HCT116 (cell line): ENCODE data around the gene TSSK6. TPM values are rescaled to one million over a fixed set of nuclear protein-coding genes. Genes with fewer than 3 reads are reported as not detected.

Experiments used
- ATAC-seq: fragments of 200-7000 bp; cut with Tn5 transposase; 2 replicates; pipeline ENCODE4 v1.9.1; 2020; ENCODE audit warnings: mild to moderate bottlenecking, moderate library complexity
- BruUV-seq: library from RNA; stranded (reverse); fragments of 400-500 nt; replicated peaks from 2 replicates; lab custom pipeline; 2021; lab: Mats Ljungman, UMichigan
- CTCF ChIA-PET: fragments of 300-600 bp; sonication (Branson Sonifier 250); formaldehyde crosslinking; loops from one replicate; lab custom pipeline; 2021; ENCODE audit warnings: antibody characterized with exemption; lab: Charles Lee
- POLR2A ChIA-PET: fragments of 300-600, 350-600 bp; sonication (Branson Sonifier 250); formaldehyde crosslinking; loops from one replicate; lab custom pipeline; 2021; ENCODE audit warnings: antibody characterized with exemption; lab: Charles Lee
- RAD21 ChIA-PET, 2 experiments: fragments of 300-600 bp; sonication (Branson Sonifier 250); formaldehyde crosslinking; loops; one replicate each; lab custom pipeline; 2023; ENCODE audit warnings: low total read pairs in 2 of 2; ENCODE audit not compliant: uncharacterized antibody in 2 of 2, unreplicated experiment in 2 of 2, low non-redundant PET in 1 of 2; lab: Charles Lee
- DNase-seq: peaks from one replicate; pipeline ENCODE4 v3.0.0-alpha.2; 2010; ENCODE audit warnings: low read depth, low spot score
- H2AFZ ChIP-seq: fragments of 200-600 bp; shearing (Covaris generic), sonication (generic); 2 replicates; pipeline ENCODE4 v1.6.1; 2017; ENCODE audit warnings: low read depth, mixed run types, mixed read lengths, antibody characterized with exemption, low read length; ENCODE audit not compliant: poor library complexity, severe bottlenecking
- H3K27ac ChIP-seq: 2 replicates; pipeline ENCODE4 v1.5.1; 2012; ENCODE audit warnings: low read depth, low read length
- H3K27me3 ChIP-seq: fragments of 200-600 bp; sonication (generic); 2 replicates; pipeline ENCODE4 v1.6.1; 2016; ENCODE audit warnings: mixed run types, low read length, mixed read lengths; ENCODE audit not compliant: insufficient read depth
- H3K36me3 ChIP-seq, 2 experiments: fragments of 200-500 bp in 1 of 2; fragments of 200-600 bp in 1 of 2; sonication (Bioruptor generic) in 1 of 2; sonication (generic) in 1 of 2; 2 replicates each; pipeline versions ENCODE4 v1.5.1 to v1.6.1; 2014 to 2016; ENCODE audit warnings: low read length in 2 of 2, inconsistent platforms in 1 of 2, mixed read lengths in 1 of 2, mixed run types in 1 of 2; ENCODE audit not compliant: insufficient read depth in 2 of 2, control insufficient read depth in 1 of 2
- H3K4me1 ChIP-seq, 2 experiments: fragments of 200-600 bp in 1 of 2; sonication (generic) in 1 of 2; 2 replicates each; pipeline versions ENCODE4 v1.5.1 to v1.6.1; 2012 to 2017; ENCODE audit warnings: low read length in 2 of 2, inconsistent platforms in 1 of 2, mild to moderate bottlenecking in 1 of 2, mixed read lengths in 1 of 2, mixed run types in 1 of 2, moderate library complexity in 1 of 2; ENCODE audit not compliant: insufficient read depth in 2 of 2, control insufficient read depth in 1 of 2
- H3K4me2 ChIP-seq: fragments of 200-600 bp; sonication (generic); 2 replicates; pipeline ENCODE4 v1.6.1; 2017; ENCODE audit warnings: mixed run types, low read length, mixed read lengths
- H3K4me3 ChIP-seq, 2 experiments: fragments of 200-600 bp in 1 of 2; sonication (generic) in 1 of 2; replicated peaks in 1 of 2; 2 replicates each; pipeline ENCODE4 v1.5.1; 2011 to 2016; ENCODE audit warnings: low read length in 2 of 2, control low read depth in 1 of 2, low read depth in 1 of 2, mild to moderate bottlenecking in 1 of 2, mixed read lengths in 1 of 2, mixed run types in 1 of 2
- H3K79me2 ChIP-seq: fragments of 200-600 bp; sonication (generic); 2 replicates; pipeline ENCODE4 v1.6.1; 2017; ENCODE audit warnings: mild to moderate bottlenecking, mixed run types, low read length, moderate library complexity, mixed read lengths; ENCODE audit not compliant: insufficient read depth
- H3K9ac ChIP-seq: fragments of 200-600 bp; sonication (generic); 2 replicates; pipeline ENCODE4 v1.6.1; 2016; ENCODE audit warnings: low read length, mixed read lengths
- H3K9me2 ChIP-seq: fragments of 200-600 bp; sonication (generic), shearing (Covaris generic); 2 replicates; pipeline ENCODE4 v1.6.1; 2017; ENCODE audit warnings: mixed run types, mild to moderate bottlenecking, moderate library complexity; ENCODE audit not compliant: insufficient read depth
- H3K9me3 ChIP-seq, 2 experiments: fragments of 200-500 bp in 1 of 2; fragments of 200-600 bp in 1 of 2; sonication (Bioruptor generic) in 1 of 2; sonication (generic) in 1 of 2; 2 replicates each; pipeline ENCODE4 v1.6.1; 2014 to 2017; ENCODE audit warnings: low read length in 2 of 2, mixed read lengths in 2 of 2, inconsistent platforms in 1 of 2, low read depth in 1 of 2, mild to moderate bottlenecking in 1 of 2, mixed run types in 1 of 2, moderate library complexity in 1 of 2; ENCODE audit not compliant: control insufficient read depth in 1 of 2, insufficient read depth in 1 of 2
- H4K20me1 ChIP-seq: fragments of 200-600 bp; sonication (generic), shearing (Covaris generic); 2 replicates; pipeline ENCODE4 v1.6.1; 2017; ENCODE audit warnings: mixed run types, mild to moderate bottlenecking, moderate library complexity; ENCODE audit not compliant: insufficient read depth
- ATF3 ChIP-seq: IDR thresholded peaks from 2 replicates; pipeline ENCODE4 v1.6.1; 2012
- CTCF ChIP-seq, 3 experiments: fragments of 200-600 bp in 1 of 3; sonication (generic) in 1 of 3; IDR thresholded peaks in 2 of 3; conservative IDR thresholded peaks in 1 of 3; 2 replicates each; pipeline ENCODE4 v1.5.1; 2012 to 2017; ENCODE audit warnings: low read depth in 2 of 3, low read length in 2 of 3, antibody characterized with exemption in 1 of 3, borderline replicate concordance in 1 of 3, control low read depth in 1 of 3, mild to moderate bottlenecking in 1 of 3, mixed read lengths in 1 of 3, mixed run types in 1 of 3, moderate library complexity in 1 of 3; ENCODE audit not compliant: insufficient read depth in 1 of 3
- EGR1 ChIP-seq: IDR thresholded peaks from 2 replicates; pipeline ENCODE4 v1.6.1; 2012; ENCODE audit warnings: low read depth
- ELF1 ChIP-seq: IDR thresholded peaks from 2 replicates; pipeline ENCODE4 v1.6.1; 2012; ENCODE audit warnings: low read depth, borderline replicate concordance
- EZH2phosphoT487 ChIP-seq: fragments of 200-600 bp; IDR thresholded peaks from 2 replicates; pipeline ENCODE4 v1.6.1; 2018; ENCODE audit warnings: antibody characterized with exemption, borderline replicate concordance
- FOSL1 ChIP-seq: IDR thresholded peaks from 2 replicates; pipeline ENCODE4 v1.6.1; 2012; ENCODE audit warnings: low read depth
- JUND ChIP-seq: IDR thresholded peaks from 2 replicates; pipeline ENCODE4 v1.6.1; 2012
- MAX ChIP-seq: IDR thresholded peaks from 2 replicates; pipeline ENCODE4 v1.6.1; 2012
- POLR2A ChIP-seq: IDR thresholded peaks from 2 replicates; pipeline ENCODE4 v1.7.0; 2011; ENCODE audit warnings: borderline replicate concordance; ENCODE audit not compliant: insufficient read depth, insufficient read length; ENCODE audit errors: extremely low read depth
- RAD21 ChIP-seq: IDR thresholded peaks from 2 replicates; pipeline ENCODE4 v1.6.1; 2012; ENCODE audit warnings: low read depth, mild to moderate bottlenecking
- REST ChIP-seq: IDR thresholded peaks from 2 replicates; pipeline ENCODE4 v1.6.1; 2012; ENCODE audit warnings: low read depth
- SIN3A ChIP-seq: IDR thresholded peaks from 2 replicates; pipeline ENCODE4 v1.6.1; 2012; ENCODE audit warnings: low read depth
- TCF7L2 ChIP-seq: IDR thresholded peaks from 2 replicates; pipeline ENCODE4 v1.7.0; 2011; ENCODE audit warnings: borderline replicate concordance, inconsistent platforms; ENCODE audit not compliant: insufficient read depth, insufficient read length; ENCODE audit errors: extremely low read depth
- ZBTB33 ChIP-seq: IDR thresholded peaks from 2 replicates; pipeline ENCODE4 v1.6.1; 2011; ENCODE audit warnings: mild to moderate bottlenecking, low read length, moderate library complexity; ENCODE audit not compliant: insufficient replicate concordance; ENCODE audit errors: extremely low read depth
- ZFX ChIP-seq: fragments of 450-650 bp; IDR thresholded peaks from 2 replicates; pipeline ENCODE4 v1.6.1; 2017
- intact Hi-C: fragments of 100-400 bp; cut with micrococcal nuclease; formaldehyde crosslinking; loops from 2 replicates; pipeline ENCODE4 v1.10.0; 2022
- total RNA-seq: library from RNA; stranded (reverse); gene quantifications from one replicate; pipeline ENCODE4 v1.2.1, GENCODE V29; 2021; ENCODE audit not compliant: unreplicated experiment

The TSSK6 gene
- total RNA-seq, 1 experiment from 2014 or later: 4.1 TPM

GRCh38 chr19:19544257-19544953, 29.1 kb upstream of the TSSK6 start:
- H3K9me3 ChIP-seq: no peaks in the 10 kb centered on the region
- intact Hi-C loops: loop anchor here (10.0 kb wide), 1 partner anchor 230 kb away; no protein-coding TSS in a partner anchor
- ChIA-PET RAD21 (no interaction called here), CTCF (interaction anchor here (1.3 kb wide), 1 partner anchor 8 kb away, joined by 3 read pairs; no protein-coding TSS in a partner anchor), POLR2A (no interaction called here)
- no peaks in the 10 kb centered on the region for H4K20me1 ChIP-seq
- H3K4me2 ChIP-seq: no peak overlapping the region
- no TSS peak for BruUV-seq
- H2AFZ ChIP-seq: no peak overlapping the region
- peaks cover 10 to 24% of the 10 kb centered on the region in 2 experiments for H3K4me1 ChIP-seq
- no peaks in the 10 kb centered on the region for H3K36me3 ChIP-seq
- no peak overlapping the region for H3K9ac ChIP-seq
- H3K4me3 ChIP-seq: no peak overlapping the region
- H3K27me3 ChIP-seq: no peaks in the 10 kb centered on the region
- no peak for DNase-seq
- H3K9me2 ChIP-seq: no peaks in the 10 kb centered on the region
- no peak for ATAC-seq
- TF ChIP-seq ELF1 (no peak), RAD21 (no peak), MAX (no peak), ZFX (no peak), TCF7L2 (no peak), CTCF (IDR thresholded peaks at IDR 0.05 in 2 of 3, conservative IDR thresholded peaks at IDR 0.05 in 1 of 3; ENCODE audit: borderline replicate concordance in 1 of 3, insufficient read depth in 1 of 3, low read depth in 2 of 3, low read length in 2 of 3) (no peak), ZBTB33 (no peak), SIN3A (no peak), EGR1 (no peak), POLR2A (no peak), REST (no peak), JUND (no peak), ATF3 (no peak), EZH2phosphoT487 (no peak), FOSL1 (no peak)
- no peaks in the 10 kb centered on the region for H3K79me2 ChIP-seq
- H3K27ac ChIP-seq: no peak overlapping the region
